WTC11 (cell line): ENCODE data around the gene TTLL11. TPM values are rescaled to one million over a fixed set of nuclear protein-coding genes. Genes with fewer than 3 reads are reported as not detected.

Source experiments
- ATAC-seq: fragments of 200-7000 bp; cut with Tn5 transposase; 2 replicates; pipeline ENCODE4 v1.10.0; 2021; ENCODE audit warnings: mild to moderate bottlenecking, moderate library complexity
- CTCF ChIA-PET: fragments of 300-600 bp; sonication (Branson Sonifier 250); formaldehyde crosslinking; loops from one replicate; lab custom pipeline; 2021; ENCODE audit warnings: antibody characterized with exemption; lab: Charles Lee
- POLR2A ChIA-PET: fragments of 350-600 bp; sonication (Branson Sonifier 250); formaldehyde crosslinking; loops from one replicate; lab custom pipeline; 2021; ENCODE audit warnings: antibody characterized with exemption; lab: Charles Lee
- DNase-seq: peaks from one replicate; pipeline ENCODE4 v3.0.0; 2021; ENCODE audit warnings: low spot score
- H3K27ac Mint-ChIP-seq: 2 replicates; pipeline ENCODE4 v1.8.0; 2021; ENCODE audit warnings: mixed read lengths
- H3K27me3 Mint-ChIP-seq: 2 replicates; pipeline ENCODE4 v1.8.0; 2021; ENCODE audit warnings: low read depth, mild to moderate bottlenecking, moderate library complexity, mixed read lengths
- H3K36me3 Mint-ChIP-seq: 2 replicates; pipeline ENCODE4 v1.8.0; 2021; ENCODE audit warnings: mixed read lengths
- H3K4me1 Mint-ChIP-seq: 2 replicates; pipeline ENCODE4 v1.8.0; 2022; ENCODE audit warnings: mixed read lengths
- H3K4me3 Mint-ChIP-seq: 2 replicates; pipeline ENCODE4 v1.8.0; 2021; ENCODE audit warnings: mild to moderate bottlenecking, moderate library complexity, mixed read lengths
- H3K9me3 Mint-ChIP-seq: 2 replicates; pipeline ENCODE4 v1.8.0; 2021; ENCODE audit warnings: mixed read lengths
- ATF2 ChIP-seq: sonication (generic); formaldehyde crosslinking; IDR thresholded peaks from 2 replicates; pipeline ENCODE4 v1.8.1; 2022; ENCODE audit warnings: low read depth, missing genetic modification reagents, borderline replicate concordance
- ATF3 ChIP-seq: sonication (generic); formaldehyde crosslinking; conservative IDR thresholded peaks from 2 replicates; pipeline ENCODE4 v1.8.1; 2022; ENCODE audit warnings: mild to moderate bottlenecking, missing genetic modification reagents
- CTCF ChIP-seq: fragments of 200-600 bp; IDR thresholded peaks from 2 replicates; pipeline ENCODE4 v1.8.0; 2022; ENCODE audit warnings: antibody characterized with exemption
- ELF4 ChIP-seq: sonication (generic); formaldehyde crosslinking; IDR thresholded peaks from 2 replicates; pipeline ENCODE4 v1.8.1; 2022; ENCODE audit warnings: low read depth, mild to moderate bottlenecking, moderate library complexity, missing genetic modification reagents
- EMX1 ChIP-seq: fragments of 250-450 bp; sonication (Bioruptor Pico); IDR thresholded peaks from 2 replicates; pipeline ENCODE4 v1.8.0; 2021; ENCODE audit warnings: mild to moderate bottlenecking
- FOXK1 ChIP-seq: sonication (generic); formaldehyde crosslinking; IDR thresholded peaks from 2 replicates; pipeline ENCODE4 v1.8.0; 2022; ENCODE audit warnings: mild to moderate bottlenecking, moderate library complexity, missing genetic modification reagents
- GABPB1 ChIP-seq: sonication (generic); formaldehyde crosslinking; IDR thresholded peaks from 2 replicates; pipeline ENCODE4 v1.8.1; 2023; ENCODE audit warnings: mild to moderate bottlenecking, missing genetic modification reagents
- HMGXB4 ChIP-seq: sonication (generic); formaldehyde crosslinking; IDR thresholded peaks from 2 replicates; pipeline ENCODE4 v1.8.1; 2023; ENCODE audit warnings: mild to moderate bottlenecking, moderate library complexity, missing genetic modification reagents
- NFATC4 ChIP-seq: fragments of 250-450 bp; sonication (Bioruptor Pico); IDR thresholded peaks from 2 replicates; pipeline ENCODE4 v1.9.0; 2021; ENCODE audit warnings: mild to moderate bottlenecking
- PRDM15 ChIP-seq: sonication (generic); formaldehyde crosslinking; IDR thresholded peaks from 2 replicates; pipeline ENCODE4 v1.8.0; 2022; ENCODE audit warnings: missing genetic modification reagents
- RELA ChIP-seq: sonication (generic); formaldehyde crosslinking; IDR thresholded peaks from 2 replicates; pipeline ENCODE4 v1.8.1; 2022; ENCODE audit warnings: missing genetic modification reagents, mild to moderate bottlenecking, borderline replicate concordance
- SMAD4 ChIP-seq: sonication (generic); formaldehyde crosslinking; IDR thresholded peaks from 2 replicates; pipeline ENCODE4 v1.8.0; 2022; ENCODE audit warnings: mild to moderate bottlenecking, missing genetic modification reagents
- TCF7 ChIP-seq: sonication (generic); formaldehyde crosslinking; IDR thresholded peaks from 2 replicates; pipeline ENCODE4 v1.8.0; 2022; ENCODE audit warnings: mild to moderate bottlenecking, low read depth, missing genetic modification reagents, moderate library complexity
- TEAD4 ChIP-seq: sonication (generic); formaldehyde crosslinking; IDR thresholded peaks from 2 replicates; pipeline ENCODE4 v1.8.0; 2022; ENCODE audit warnings: mild to moderate bottlenecking, missing genetic modification reagents
- USF1 ChIP-seq: sonication (generic); formaldehyde crosslinking; IDR thresholded peaks from 2 replicates; pipeline ENCODE4 v1.8.0; 2022; ENCODE audit warnings: mild to moderate bottlenecking, missing genetic modification reagents
- ZBTB43 ChIP-seq: sonication (generic); formaldehyde crosslinking; IDR thresholded peaks from 2 replicates; pipeline ENCODE4 v1.8.1; 2023; ENCODE audit warnings: mild to moderate bottlenecking, missing genetic modification reagents
- ZNF219 ChIP-seq: sonication (generic); formaldehyde crosslinking; IDR thresholded peaks from 2 replicates; pipeline ENCODE4 v1.8.0; 2023; ENCODE audit warnings: missing genetic modification reagents, mild to moderate bottlenecking, borderline replicate concordance
- ZNF532 ChIP-seq: fragments of 250-450 bp; sonication (Bioruptor Pico); IDR thresholded peaks from 2 replicates; pipeline ENCODE4 v1.9.0; 2021; ENCODE audit warnings: mild to moderate bottlenecking, borderline replicate concordance
- total RNA-seq: library from RNA; stranded (reverse); gene quantifications from 3 replicates; pipeline ENCODE4 v1.2.3, GENCODE V29; 2021

The TTLL11 gene
- total RNA-seq, 1 experiment from 2014 or later = 1.1 TPM

- H3K4me1 Mint-ChIP-seq = peaks cover 20% of the 10 kb centered on the region
- DNase-seq (no peak), ATAC-seq (no peak)
- POLR2A ChIA-PET = no interaction called here
- no peaks in the 10 kb centered on the region for H3K36me3 Mint-ChIP-seq
- no peak for TF ChIP-seq FOXK1 (CRISPR knock-in tag)
- TF ChIP-seq CTCF = no peak
- TF ChIP-seq ELF4 (CRISPR knock-in tag) = no peak
- no peak for TF ChIP-seq NFATC4 (CRISPR knock-in tag)
- no peak for TF ChIP-seq ZBTB43
- no peak for TF ChIP-seq EMX1 (CRISPR knock-in tag)
- TF ChIP-seq USF1 (CRISPR knock-in tag) = no peak
- no peak for TF ChIP-seq RELA
- TF ChIP-seq TCF7 = no peak
- no peak for TF ChIP-seq SMAD4 (CRISPR knock-in tag)
- TF ChIP-seq HMGXB4 (CRISPR knock-in tag) = no peak
- no peak for TF ChIP-seq ATF3 (CRISPR knock-in tag)
- TF ChIP-seq PRDM15 (CRISPR knock-in tag) = no peak
- no peak for TF ChIP-seq ATF2 (CRISPR knock-in tag)
- no peak for TF ChIP-seq ZNF219
- no peak for TF ChIP-seq ZNF532
- TF ChIP-seq TEAD4 (CRISPR knock-in tag) = no peak
- no peak for TF ChIP-seq GABPB1
- CTCF ChIA-PET = interaction anchor here (1.2 to 24.3 kb wide), 7 partner anchors 23 to 236 kb away, joined by 4 to 627 read pairs (median 28); no protein-coding TSS in a partner anchor
- no peak overlapping the region for H3K4me3 Mint-ChIP-seq
- H3K9me3 Mint-ChIP-seq = no peaks in the 10 kb centered on the region
- H3K27me3 Mint-ChIP-seq = peaks cover 13% of the 10 kb centered on the region
- H3K27ac Mint-ChIP-seq = no peak overlapping the region; the same call in 1 of the 2 replicates
Observed at GRCh38 chr9:122120316-122121071, 27.4 kb upstream of the TTLL11 start.
